HG02763 (cell line): ENCODE data around the gene DMXL1.

Experiments
- ATAC-seq: cut with Tn5 transposase; IDR thresholded peaks from one replicate; pipeline ENCODE4 v1.9.1; 2021; ENCODE audit warnings: mild to moderate bottlenecking, moderate library complexity; ENCODE audit not compliant: unreplicated experiment

DMXL1 gene

GRCh38 chr5:119264186-119264585 lies 193.3 kb downstream of the DMXL1 start:
- no peak for ATAC-seq

DNA sequence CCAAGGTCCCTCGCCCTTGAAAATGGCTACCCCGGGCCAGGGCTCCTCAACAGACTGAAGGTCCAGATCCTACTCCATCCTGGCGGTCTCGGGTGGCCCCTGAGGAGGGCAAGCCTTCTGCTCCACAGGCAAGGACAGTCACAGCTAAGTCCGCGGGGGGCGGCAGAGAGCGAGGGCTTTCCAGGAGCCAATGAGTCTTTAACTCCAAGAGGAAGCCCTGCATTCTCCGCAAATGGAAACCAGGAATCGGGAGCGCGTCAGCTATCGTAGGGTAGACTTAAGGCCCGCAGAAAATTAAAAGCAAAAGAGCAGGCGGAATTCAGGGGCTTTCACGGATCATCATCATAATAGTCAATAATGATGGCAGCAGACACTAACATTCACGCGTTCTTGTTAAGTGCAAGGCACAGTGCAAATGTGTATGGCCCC lies 197.1 kb downstream of the DMXL1 start:
- ATAC-seq: peak; percentile 73

DNA sequence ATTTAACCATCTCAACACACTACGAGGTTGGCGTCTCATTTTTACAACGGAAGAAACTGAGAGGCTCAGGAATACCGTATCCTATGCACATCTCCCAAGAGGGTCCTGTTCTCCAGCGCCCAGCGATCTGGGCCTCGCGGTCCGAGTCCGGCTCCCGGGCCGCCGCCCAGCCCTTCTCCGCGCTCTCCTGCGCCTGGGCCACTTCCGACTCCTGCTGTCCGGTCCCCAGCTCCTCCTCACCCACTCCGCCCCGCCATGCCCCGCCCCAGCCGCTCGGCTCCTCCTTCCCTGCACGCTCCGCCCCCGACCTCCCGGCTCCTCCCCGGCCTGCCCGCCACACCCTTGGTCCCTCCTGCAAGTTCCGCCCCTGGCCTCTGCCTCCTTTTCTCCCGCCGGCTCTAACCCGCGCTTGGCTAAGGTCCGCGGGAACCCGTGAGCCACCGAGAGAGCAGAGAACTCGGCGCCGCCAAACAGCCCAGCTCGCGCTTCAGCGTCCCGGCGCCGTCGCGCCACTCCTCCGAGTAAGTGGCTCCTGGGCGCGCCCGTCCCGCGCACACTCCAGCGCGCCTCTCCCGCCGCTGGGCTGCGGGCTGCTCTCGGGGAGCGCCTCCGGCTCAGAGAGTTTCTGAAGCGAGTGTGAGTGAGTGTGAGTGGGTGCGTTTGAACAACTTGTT lies 197.6 kb downstream of the DMXL1 start:
- peak; percentile 84 for ATAC-seq

DNA sequence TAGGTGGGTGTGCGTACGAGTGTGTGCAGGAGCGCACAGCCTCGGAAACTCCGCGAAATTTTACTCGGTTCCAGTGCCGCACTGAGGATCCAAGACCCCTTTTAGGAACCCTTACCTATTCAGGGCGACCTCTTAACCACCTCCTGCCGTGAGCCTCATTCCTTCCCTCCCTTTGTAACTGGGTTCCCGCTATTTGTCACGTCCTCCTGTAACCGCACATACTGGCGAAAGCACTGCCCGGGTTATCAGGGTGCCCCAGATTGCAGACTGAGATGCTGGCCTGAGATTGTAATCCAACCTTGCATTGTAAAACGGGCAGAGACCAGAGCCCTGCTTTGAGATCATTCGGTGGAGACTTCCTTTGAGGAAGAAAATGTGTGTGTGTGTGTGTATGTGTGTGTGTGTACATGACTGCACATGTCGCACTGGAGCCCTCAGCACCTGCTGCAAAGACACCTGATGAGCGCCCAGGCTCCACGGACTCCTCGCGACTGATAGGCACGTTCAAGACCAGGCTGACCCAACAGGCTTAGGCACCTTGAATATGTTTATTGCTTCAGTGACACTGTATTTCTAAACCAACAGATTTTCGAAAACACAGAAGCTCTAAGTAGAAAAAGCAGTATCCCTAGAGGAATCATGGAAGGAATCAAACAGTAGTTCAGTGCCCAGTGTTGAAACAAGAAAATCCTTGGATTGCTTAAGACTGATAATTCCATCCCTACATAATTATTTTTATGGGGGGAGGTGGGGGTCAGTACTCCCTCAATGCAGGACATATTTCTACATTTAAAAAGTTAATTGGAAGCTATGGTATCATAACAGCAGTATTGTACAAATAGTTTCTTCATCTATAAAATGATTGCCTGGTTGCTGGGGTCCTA lies 198.4 kb downstream of the DMXL1 start:
- ATAC-seq: peak; percentile 7

DNA sequence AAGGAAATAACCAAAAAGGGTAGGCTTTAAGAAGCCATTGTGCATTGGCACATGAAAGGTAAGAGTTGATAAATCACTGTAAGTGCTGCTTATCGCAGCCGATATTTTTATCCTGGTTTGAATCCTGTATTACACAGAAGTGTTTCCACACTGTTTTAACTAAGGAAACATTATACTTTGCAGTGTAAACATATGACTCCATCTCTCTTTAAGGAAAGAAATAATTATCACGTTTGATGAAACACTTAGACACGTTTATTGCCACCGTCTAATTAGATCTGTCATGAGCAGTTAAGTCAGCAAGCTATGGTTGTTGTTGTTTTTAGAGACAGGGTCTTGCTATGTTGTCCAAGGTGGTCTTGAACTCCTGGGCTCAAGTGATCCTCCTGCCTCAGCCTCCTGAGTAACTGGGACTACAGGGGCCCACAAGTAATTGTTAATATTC lies 199.3 kb downstream of the DMXL1 start:
- no peak for ATAC-seq

DNA sequence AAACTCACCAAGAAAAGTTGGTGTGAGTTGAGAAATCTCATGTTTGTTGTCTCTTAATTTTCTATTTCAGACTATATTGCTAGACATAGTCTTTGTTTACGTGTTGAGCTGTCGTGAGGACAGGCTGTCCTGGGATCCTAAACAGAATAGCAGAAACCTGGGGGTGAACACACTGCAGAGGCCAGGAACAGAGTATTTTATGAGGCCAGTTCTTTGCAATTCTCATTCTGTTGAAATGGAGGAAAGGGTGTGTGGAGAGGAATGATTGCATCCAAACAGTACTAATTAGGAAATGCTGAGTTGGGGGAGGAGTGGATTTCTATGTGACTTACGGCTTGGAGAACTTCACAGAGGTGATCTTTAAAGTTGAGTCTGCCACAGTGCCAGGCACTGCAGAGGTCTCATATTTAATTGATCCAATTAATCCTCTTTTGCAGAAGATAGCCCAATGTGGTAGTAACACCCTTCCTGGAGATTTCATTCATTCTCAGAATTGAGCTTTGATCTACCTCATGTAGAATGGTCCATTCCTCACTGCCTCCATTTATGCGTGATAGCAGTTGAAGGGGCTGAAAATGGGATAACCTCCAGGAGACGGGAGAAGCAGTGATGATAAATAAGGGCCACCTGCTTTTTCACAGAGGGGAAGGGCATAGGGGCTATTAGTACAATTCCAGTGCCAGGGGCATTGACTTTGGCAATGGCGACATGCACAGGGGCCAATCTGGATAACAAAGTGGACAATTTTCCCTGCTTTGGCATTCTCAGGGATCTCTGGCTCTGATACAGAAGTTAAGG lies 200.3 kb downstream of the DMXL1 start:
- no peak for ATAC-seq

DNA sequence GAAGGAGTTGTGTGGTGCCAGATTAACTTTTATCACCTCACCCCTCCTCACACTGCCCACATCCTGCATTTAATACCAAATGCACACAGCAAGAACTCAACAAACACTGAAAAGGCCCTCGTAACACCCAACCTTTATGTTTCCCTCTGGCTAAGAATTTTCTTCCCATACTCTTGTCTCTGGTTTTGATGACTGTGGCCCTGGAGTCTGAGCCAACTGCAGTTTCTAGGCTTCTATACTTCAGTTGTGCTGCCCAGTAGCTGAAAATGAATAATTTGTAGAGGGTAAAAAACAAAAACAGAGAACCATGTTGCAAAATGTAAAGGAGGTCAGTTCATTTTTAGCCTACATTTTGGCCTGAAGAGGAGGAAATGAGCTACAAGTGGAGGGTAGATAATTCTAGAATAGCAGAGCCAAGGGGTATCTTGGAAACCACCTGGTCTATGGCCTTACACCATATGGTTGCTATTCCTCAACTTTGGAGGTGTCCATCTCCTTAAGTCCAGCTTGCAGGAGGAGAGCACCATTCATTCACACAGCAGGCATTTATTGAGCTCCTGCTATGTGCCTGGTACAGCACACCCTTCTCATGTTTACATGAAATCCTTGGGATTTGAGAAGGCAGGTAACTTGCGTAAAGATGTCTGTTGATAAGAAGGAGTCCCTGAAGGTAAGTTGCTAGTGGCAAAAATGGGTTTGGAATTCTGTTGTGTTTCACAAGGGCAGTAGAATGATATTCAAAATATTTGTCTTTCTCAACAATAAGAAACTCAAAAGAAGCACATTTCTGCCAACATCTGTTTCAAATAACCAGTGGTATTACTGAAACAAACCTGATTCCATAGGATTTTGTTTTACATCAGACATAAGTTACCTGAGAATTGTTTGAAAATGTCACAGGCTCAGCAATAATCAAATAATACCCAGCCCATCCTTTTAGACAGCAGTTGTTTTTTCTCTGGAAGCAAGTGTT lies 201.2 kb downstream of the DMXL1 start:
- ATAC-seq: no peak

DNA sequence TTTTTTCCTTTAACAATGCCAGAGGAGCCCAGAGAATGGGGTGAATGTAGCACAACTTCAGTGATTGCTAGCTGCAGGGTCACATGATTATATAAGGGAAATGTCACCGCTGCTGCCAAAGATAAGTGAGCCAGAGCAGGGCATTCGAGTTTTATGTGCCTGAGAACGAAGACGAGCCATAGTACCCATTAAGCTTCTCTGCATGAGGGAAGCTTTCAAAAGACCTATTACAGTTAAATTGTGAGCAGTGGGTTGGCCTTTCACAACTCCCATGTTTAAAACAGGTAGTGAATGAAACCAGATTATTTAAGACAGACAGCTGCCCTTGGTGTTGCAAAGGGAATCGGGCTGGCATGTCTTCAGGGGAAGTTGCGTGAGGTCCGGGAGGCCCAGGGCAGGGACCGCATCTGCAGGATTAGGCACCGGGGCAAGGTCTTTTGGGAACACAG lies 202.5 kb downstream of the DMXL1 start:
- ATAC-seq: no peak

DNA sequence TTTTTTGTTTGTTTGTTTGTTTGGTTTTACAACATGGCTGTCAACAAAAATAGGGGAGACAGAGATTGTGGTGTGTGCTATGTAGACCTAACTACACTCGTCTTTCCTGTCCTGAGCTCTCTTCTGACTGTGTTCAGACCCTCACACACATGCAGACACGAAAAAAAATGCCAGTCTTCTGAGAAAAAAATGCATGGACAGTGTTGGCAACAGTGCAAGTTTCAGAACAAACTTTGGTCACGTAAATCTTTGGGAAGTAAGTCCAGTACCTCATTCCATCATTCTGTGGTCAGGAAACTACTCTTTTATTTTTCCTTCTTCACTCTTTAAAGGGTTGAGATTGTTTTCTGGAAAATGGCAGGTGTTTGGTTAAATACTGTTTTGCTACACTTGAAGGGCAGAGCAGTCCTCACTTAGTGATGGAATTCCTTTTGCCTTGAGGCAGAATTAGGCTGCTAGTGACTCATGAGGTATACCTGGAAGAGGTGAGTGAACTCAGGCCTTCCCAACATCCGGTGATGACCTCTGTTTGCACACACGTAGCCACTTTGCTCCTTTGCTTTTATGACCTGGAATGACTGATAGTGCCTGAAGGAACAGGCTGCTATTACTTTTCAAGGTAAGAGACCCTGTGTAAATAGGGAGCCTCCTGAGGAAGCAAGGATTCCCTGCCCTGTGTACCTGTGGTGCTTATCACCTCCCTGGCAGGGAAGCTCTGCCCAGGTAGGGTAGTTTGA lies 203.3 kb downstream of the DMXL1 start:
- no peak for ATAC-seq

DNA sequence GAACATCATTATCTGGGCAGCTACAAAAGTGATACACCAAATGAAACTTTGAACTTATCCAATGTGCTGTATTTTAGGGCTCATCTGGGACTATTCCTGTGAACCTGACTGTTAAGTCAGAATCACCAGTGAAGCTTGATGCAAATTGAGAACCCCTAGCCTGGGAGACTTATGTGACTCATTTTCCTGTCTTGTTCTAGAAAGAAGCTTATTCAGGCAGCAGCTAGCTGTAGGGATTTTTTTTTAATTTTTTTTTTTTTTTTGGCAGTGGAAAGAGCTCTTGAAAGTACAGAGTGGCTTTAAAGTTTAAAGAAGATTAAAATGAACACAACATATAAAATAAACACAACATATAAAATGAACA lies 203.9 kb downstream of the DMXL1 start:
- peak; percentile 53 for ATAC-seq

DNA sequence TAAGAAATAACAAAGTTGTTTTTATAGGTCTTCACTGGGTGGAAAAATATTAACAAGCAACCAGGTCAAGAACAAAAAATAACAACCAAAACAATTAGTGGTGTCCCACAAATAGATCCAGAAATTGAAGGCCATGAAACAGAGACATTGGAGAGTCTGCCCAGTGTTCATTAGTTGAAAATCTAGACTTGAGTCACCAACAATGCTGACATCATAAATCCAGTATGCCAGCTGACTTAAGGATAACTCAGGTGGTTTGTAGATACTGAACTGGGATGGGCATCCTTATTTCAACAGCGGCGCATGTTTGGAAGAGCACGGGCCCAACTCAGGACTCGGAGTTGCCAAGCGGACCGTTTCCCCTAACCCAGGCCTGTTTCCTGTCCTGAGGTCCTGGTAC lies 204.3 kb downstream of the DMXL1 start:
- peak; percentile 4 for ATAC-seq

GRCh38 chr5:119275601-119276173 lies 204.8 kb downstream of the DMXL1 start:
- ATAC-seq: peak; percentile 75

DNA sequence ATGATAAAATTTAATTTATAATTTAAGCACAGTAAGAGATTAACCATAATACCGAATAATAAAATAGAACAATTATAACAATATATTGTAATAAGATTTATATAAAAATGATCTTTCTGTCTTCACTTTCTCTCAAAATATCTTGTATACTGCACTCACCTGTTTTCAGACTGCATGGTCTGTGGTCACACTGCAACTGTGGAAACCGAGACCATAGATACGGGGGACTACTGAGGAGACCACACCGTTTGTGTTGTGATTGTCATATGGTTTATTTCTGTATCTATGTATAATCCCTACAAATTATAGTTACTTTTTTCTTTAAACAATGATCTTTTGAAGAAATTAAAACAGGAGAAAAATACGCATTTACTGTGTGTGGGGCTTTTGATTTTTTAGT lies 206.1 kb downstream of the DMXL1 start:
- ATAC-seq: no peak

DNA sequence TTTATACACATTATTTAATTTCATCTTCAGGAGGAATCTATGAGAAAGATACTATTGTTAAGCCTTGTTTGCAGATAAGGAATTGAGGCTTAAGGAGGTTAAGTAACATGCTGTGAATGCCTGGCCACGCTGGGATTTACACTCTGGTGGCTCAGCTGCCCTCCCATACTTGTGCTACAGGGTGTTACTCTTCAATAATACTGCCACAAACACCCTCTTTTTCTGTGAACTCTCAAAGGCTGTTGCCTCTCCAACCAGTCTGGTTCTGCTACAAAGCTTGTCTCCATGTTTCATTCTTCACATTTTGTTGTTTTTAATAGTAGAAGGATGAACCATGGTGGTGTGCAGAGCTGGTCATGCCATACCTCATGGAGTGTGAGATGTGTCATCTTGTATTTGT lies 208.2 kb downstream of the DMXL1 start:
- ATAC-seq: no peak

DNA sequence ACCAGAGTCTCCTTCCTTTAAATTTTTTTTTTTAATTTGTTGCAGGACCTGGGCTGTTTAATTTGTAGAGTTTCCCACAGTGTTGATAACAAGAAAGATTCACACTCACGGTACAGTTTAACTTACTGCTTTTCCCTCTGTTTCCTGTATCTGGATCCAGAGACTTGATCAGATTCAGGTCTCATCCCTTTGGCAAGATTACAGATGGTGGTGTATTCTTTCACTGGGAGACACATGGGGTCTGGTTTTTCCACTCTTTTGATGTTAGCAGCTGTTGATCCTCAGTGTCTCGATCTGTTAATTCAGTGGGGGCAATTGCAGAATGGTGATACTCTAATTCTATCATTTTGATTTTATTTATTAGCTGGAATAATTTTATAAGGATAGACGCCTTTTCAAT lies 209.5 kb downstream of the DMXL1 start:
- ATAC-seq: no peak

DNA sequence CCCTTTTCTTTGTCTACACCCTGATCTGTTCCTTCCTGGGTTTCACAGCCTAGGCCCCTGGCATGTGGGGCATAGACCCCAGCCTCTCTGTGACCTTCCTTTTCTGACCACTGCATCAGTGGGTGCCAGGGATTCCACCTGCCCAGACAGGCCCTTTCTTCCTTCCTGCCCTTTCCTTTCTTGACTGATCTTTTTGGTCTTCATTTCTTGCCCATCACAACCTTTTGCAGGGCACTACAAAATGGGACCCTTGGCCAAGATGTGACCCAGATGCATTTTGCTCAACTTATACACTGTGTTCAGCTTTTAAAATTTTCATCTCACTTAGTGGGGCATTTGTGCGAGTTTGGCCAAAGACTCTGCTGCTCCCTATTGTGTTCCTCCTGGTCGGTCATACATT lies 211.7 kb downstream of the DMXL1 start:
- ATAC-seq: no peak

DNA sequence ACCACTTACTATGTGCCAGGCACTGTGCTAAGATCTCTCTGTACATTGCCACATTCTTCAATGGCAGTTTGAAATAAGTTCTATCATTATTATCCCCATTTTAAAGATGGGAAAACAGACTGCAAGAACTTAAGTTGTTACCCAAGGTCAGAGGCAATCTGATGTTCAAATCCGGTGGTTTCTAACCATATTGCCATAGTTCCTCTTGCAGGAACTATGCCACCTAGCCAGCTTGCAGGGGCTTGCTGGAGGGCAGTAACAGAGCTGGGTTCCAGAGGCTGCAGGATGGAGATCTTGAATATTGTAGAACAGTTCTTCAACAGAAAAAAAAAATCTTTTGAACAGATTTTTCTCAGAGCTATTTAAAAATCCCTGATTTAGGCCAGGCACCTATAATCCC lies 213.1 kb downstream of the DMXL1 start:
- no peak for ATAC-seq

- no peak for ATAC-seq
Observed at GRCh38 chr5:119285070-119285916, 214.4 kb downstream of the DMXL1 start.
